Activated CD4-positive, alpha-beta T cell treated with anti-CD3 and anti-CD28 coated beads, Interleukin-2, amount 50 U/mL, for 24 hours (primary cell): ENCODE measurements around the gene ATP11A.

Experiments
- DNase-seq, 2 donors: peaks; one replicate each; pipeline ENCODE4 v3.0.0-alpha.2; 2020; ENCODE audit warnings: low read depth in 1 of 2, low spot score in 1 of 2

ATP11A gene

DNA sequence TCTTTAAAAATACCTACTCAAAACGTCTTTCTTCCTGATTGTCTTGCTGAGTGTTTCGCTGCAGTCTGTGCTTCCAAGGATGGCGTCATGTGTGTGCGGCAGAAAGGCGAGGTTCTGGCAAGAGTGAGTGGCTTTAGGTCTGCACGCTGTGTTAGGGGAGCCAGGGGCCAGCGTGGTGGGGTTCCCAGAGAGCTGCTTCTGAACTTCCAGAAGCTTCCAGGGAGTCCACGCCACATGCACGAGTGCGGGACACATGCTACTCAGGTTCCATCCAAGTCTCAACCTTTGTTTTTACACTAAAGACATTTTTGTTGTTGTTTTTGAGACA lies 67.9 kb downstream of the ATP11A start:
- DNase-seq = no peak

- no peak for DNase-seq
Observed at GRCh38 chr13:112759053-112759452, 69.2 kb downstream of the ATP11A start.

GRCh38 chr13:112759827-112760226 lies 70.0 kb downstream of the ATP11A start:
- DNase-seq = no peak

- DNase-seq = no peak
Observed at GRCh38 chr13:112760435-112760834, 70.6 kb downstream of the ATP11A start.

GRCh38 chr13:112760931-112761330 lies 71.1 kb downstream of the ATP11A start:
- no peak for DNase-seq

DNA sequence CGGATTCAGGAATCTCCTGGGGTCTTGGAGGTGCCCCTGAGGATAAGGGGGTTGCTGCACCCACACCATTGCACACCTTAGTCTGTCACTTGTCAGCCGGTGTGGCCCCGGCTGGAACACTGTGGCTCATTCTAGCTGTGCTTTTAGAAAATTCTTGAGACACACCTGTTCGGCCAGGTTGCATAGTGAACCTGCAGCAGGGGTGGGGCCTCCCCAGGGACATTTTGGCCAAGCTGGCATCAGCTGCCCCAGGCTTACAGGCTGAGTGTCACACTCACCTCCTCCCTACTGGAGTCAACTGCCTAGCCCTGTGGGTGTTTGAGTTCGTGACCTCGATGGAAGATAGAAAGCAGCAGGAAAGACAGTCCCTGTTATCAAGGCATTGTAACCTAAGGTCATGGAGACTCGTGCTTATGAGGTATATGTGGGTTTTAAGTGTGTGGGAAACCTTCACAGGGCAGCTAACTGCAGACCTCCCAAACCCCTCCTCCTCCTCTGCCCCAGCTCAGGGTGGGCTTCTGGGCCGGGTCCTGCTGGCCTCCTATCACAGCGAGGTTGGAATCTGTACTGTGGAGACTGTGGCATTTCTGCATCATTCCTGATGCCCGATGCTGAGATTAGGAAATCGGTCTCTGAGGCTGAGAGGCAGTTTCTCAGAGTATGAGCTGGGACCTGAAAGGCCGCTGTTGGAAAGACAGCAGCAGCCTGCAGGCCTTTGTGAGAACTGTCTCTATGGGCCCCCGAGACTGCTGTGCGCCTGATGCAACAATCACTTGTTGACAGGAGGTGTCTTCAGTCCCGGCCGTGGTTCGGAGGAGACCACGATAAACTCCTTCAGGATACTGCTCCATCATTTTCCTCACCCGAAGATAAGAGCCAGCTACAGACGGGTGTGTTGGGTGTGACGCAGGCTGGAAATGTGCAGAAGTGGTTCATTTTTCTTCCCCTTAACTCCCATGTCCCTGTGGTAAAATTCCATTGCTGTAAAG lies 72.2 kb downstream of the ATP11A start:
- DNase-seq = no peak

GRCh38 chr13:112762690-112763080 lies 72.8 kb downstream of the ATP11A start:
- no peak for DNase-seq

DNA sequence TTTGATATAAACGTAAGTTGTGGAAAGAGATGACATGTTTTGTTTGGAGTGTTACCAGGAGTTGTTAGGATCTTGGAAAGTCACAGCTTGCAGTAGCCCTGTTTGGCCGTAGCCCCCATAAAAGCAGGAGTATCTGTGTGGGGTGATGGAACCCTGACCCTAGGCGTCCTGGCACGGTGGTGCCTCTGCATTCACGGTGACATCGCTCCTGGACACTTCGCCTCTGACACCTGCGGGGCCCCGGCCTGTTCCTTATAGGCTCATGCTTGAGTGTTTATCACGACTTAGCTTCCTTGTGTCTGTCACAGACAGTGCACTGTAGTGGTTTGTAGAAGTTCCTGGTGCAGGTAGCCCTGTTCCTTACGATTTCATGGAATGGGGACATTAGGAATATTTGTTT lies 74.2 kb downstream of the ATP11A start:
- DNase-seq = no peak

DNA sequence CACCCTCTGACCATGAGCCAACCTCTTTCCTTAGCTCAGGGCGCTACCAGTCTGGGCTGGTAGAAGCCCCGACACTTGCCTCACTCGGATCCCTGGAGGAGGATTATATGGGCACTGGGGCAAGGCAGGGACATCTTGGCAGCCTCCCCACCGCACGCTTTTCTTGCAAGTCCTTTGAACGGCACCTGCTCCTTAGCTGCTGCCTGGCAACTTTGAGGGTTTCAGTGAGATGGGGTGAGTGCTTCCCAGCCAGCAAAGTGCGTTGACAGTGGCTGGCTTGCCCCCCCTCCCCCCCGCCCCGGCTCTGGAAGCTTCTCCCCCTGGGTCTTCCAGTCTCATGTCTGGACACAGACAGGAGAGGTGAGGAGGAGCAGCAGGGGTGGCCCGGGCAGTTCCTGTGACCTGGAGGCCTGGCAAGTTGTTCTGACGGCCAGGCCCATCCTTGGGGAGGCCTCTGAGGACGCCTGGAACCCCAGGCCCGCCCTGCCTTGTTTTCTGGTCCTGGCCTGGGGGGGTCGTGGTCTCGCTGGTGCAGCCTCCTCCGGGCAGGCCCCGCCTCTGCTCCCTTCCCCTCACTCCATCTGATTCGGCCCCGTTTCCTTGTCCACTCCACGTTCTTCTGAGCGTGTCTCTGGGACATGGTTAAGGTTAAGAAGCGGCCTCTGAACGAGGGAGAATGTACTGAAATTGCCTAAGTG lies 75.2 kb downstream of the ATP11A start:
- DNase-seq = no peak

GRCh38 chr13:112765731-112766130 lies 75.9 kb downstream of the ATP11A start:
- DNase-seq = no peak

DNA sequence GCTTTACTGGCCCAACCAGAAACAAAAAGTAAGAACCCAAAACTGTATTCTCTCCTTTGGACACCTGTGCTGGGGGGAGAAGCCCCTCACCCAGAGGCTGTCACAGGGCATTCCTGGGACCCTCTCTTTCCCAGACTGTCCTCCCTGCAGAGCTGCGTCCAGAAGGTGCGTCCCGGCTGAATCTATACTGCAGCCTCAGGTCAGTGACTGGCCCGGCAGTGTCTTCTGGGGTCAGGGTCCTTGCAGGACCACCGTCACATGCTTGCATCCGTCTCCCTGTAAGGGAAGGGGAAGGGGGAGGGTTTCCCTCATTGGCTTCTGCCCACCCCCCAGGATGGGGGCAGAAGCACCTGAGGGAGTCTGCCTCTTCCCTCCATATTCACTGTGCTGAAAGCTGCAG lies 76.5 kb downstream of the ATP11A start:
- DNase-seq = no peak

DNA sequence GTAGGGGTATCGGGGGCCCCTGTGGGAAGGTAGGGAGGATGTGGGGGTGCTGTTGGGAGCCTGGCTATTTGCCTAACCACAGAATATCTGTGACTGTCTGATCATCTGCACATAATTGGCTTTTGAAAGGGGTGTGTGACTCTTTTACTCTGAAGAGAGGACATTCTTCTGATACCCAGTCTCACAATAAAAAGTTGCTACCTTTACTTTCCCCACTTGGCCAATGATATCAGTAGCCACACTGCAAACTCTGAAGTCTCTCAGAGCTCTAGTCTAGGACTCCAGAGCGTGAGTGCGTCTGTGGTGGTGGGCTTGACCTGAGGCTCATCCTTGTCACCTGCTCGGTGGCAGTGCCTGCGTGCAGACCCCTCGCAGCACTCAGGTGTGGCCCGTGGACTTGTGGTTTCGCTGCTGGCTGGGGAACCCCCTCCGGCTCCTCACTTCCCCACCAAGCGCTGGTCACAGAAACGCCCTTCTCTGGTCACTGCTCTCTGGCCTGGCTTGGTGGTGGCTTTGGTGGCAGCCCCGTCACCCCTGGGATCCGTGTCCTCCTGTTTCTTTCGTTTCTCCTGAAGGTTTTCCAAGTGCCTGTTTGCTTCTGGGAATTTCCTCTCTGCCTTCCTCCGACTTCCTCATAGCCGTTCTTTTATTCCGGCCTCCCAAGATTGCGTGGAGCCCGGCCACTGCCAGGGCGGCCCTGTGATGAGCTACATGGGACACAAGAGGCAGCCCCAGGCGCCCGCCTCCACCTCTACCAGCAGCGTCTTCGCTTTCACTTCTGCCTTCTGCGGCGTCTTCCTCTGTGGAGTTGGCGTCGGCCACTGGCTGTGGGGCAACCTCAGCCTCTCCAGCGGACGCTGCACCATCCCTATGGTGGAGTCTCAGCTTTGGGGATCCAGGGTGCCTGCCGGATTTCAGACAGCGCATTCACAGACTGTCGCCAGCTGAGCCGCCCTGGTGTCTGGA lies 78.0 kb downstream of the ATP11A start:
- no peak for DNase-seq

GRCh38 chr13:112768795-112769481 lies 79.1 kb downstream of the ATP11A start:
- DNase-seq = no peak

- DNase-seq = no peak
Observed at GRCh38 chr13:112769615-112770014, 79.8 kb downstream of the ATP11A start.

DNA sequence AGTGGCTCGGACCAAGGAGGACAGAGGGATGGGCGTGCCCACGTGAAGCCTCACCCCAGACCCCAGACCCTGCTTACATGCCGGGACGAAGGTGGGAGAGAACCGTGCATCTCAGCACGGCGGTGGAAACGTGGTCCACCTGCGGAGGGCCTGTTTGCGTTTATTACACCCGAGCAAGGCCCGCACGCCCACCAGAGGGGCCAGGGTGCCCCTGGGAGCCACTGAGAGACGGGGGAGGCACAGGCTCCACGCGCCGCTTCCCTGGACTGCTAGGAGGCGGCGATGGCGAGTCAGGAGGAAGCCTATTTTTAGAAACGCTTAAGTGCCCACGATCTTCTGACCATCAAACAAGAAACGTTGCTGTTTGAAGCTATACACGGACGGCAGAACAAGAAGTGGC lies 80.7 kb downstream of the ATP11A start:
- DNase-seq = no peak

DNA sequence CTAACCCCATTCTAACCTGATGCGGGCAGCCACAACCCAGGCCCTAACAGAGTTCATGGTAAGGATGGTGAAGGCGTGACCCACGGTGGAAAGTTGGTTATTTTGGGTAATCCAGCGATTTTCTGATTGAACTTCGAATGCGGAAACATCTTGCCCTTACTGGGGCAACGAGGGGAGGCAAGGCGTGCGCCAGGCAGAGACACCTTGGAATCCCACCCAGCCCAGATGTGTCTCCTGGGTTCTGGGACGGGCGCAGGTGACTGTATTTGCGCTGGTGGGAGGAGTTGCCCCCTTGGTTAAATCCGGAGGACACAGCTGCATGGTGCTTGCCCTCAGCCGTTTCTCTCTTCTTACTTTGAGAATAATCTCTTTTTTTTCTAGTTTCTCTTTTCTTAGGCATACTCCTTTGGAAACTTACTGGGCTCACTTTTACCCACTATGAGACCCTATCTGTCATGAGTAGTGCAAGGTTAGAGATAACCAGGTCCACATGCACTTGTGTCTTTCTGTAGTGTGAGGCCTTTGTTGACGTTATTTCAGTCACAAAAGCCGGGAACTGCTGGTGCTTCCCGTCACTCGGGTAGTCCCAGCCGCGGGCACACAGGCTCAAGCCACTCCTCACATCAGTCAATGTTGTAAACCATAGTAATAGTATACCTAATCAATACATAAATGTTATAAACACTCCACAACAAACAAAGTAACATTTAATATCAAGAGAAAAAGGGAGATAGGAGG lies 81.5 kb downstream of the ATP11A start:
- no peak for DNase-seq

GRCh38 chr13:112771877-112772538 lies 82.2 kb downstream of the ATP11A start:
- no peak for DNase-seq

GRCh38 chr13:112772539-112772909 lies 82.7 kb downstream of the ATP11A start:
- DNase-seq = no peak

DNA sequence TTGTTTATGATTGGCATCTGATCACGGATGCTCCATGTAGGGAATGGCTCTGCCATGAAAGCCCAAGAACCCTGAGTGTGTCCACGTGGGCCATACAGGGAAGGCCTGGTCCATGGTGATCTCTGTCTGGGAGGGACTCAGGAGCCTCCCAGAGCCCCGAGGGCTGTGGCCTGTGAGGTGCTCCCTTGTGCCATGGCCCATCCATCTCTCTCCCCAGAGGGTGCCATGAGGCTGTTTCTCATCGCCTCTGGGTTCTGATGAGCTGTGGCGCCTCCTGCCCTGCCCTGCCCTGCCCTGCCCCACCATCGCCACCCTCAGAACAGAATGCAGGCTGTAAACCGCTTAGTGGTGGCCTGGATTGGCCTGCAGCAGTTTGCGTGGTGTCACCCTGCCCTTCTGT lies 83.1 kb downstream of the ATP11A start:
- no peak for DNase-seq
